Measurements from ENCODE around the gene FAM20B. TPM values are rescaled to one million over a fixed set of nuclear protein-coding genes. Genes with fewer than 3 reads are reported as not detected.

Gene FAM20B
- total and polyA plus RNA-seq, 2 of the 8 experiments (the other 6 are each of a cell fraction or from before 2014, with no cell fraction given), result 8.3 to 36.6 TPM

DNA sequence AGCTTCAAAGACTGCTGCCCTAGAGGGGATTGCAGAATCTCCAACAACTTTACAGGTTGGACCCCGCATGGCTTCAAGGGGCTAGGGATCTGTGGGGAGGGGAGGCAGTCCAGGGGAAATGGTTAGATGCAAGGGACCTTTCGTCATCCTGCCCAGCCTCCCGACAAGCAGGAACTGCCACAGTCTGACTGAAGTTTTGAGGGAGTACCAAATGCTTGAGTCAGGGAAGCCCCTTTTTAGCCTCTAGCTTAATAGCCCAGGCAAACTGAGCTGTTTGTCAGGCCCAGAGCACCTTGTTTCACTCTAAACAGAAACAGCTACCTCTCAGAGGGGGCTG is 57.3 kb downstream of the FAM20B start:
- H4K8ac ChIP-seq (ENCODE audit: extremely low read depth, insufficient read depth, low read length), result no peak overlapping the region
- no peak for FAIRE-seq
- H3K23me2 ChIP-seq (ENCODE audit: low read depth, low read length), result peaks cover 13% of the 10 kb centered on the region
- no peak overlapping the region for H3K27ac ChIP-seq (ENCODE audit: low read depth, low read length)
- H3K18ac ChIP-seq (ENCODE audit: extremely low read depth, low read length), result no peak overlapping the region
- H3K4me1 ChIP-seq (replicated peaks in 1 of 4; ENCODE audit: control insufficient read depth in 3 of 4, insufficient read depth in 4 of 4, low read length in 3 of 4), result peaks cover 0 to 17% (median 13%) of the 10 kb centered on the region in 4 experiments; a peak in 6 of 7 replicates
- H4K91ac ChIP-seq (replicated peaks; ENCODE audit: insufficient read length, low read length), result no peak overlapping the region
- H2AFZ ChIP-seq (ENCODE audit: low read length), result no peak overlapping the region
- POLR2A ChIA-PET (ENCODE audit: partially characterized antibody), result interaction anchor here (1.2 to 2.2 kb wide), 4 partner anchors 9 to 37 kb away, joined by 4 to 9 read pairs (median 4); no protein-coding TSS in a partner anchor
- H4K5ac ChIP-seq (ENCODE audit: insufficient read length, low read depth, low read length), result no peak overlapping the region
- H3K4me2 ChIP-seq (ENCODE audit: insufficient read depth in 1 of 2, low read depth in 2 of 2, low read length in 2 of 2), result peak overlapping the region; percentile 98 to 99
- no peak overlapping the region for H3K23ac ChIP-seq (ENCODE audit: insufficient read length)
- H3K36me3 ChIP-seq (ENCODE audit: control insufficient read depth in 2 of 4, insufficient read depth in 4 of 4, low read length in 3 of 4), result no peaks in the 10 kb centered on the region; a peak in 1 of 8 replicates
- no peak overlapping the region for H2BK15ac ChIP-seq (ENCODE audit: low read length)
- peaks cover 3% of the 10 kb centered on the region for H3K79me1 ChIP-seq (ENCODE audit: low read depth, low read length)
- H2BK12ac ChIP-seq (ENCODE audit: low read depth, low read length), result no peak overlapping the region
- DNase-seq (ENCODE audit: low read depth in 1 of 2, low spot score in 2 of 2), result no peak
- no peak overlapping the region for H2BK120ac ChIP-seq (replicated peaks; ENCODE audit: low read depth, low read length)
- H3K14ac ChIP-seq (ENCODE audit: insufficient read length), result no peak overlapping the region
- no peaks in the 10 kb centered on the region for H3K9me3 ChIP-seq (ENCODE audit: insufficient read depth in 2 of 2, low read depth in 1 of 2, low read length in 1 of 2)
- no peak overlapping the region for H3K56ac ChIP-seq (replicated peaks; ENCODE audit: insufficient read length, low read depth, low read length)
- H2BK20ac ChIP-seq (ENCODE audit: low read length), result no peak overlapping the region
- peak overlapping the region in 1 of 4 experiments; percentile 4; a peak in 1 of 7 replicates for H3K9ac ChIP-seq (replicated peaks in 1 of 4; ENCODE audit: extremely low read depth in 1 of 4, low read depth in 3 of 4, low read length in 3 of 4)
- H3K79me2 ChIP-seq (ENCODE audit: control insufficient read depth in 1 of 2, insufficient read depth in 2 of 2, low read length in 2 of 2), result no peaks in the 10 kb centered on the region
- H3K4me3 ChIP-seq (ENCODE audit: extremely low read depth in 1 of 4, insufficient read depth in 2 of 4, low read depth in 3 of 4, low read length in 4 of 4), result peak overlapping the region; percentile 55 to 74 (median 70)
- H4K20me1 ChIP-seq (replicated peaks in 1 of 2; ENCODE audit: control insufficient read depth in 1 of 2, insufficient read depth in 2 of 2, low read length in 2 of 2), result no peaks in the 10 kb centered on the region
- WGBS, 2 experiments (ENCODE audit: extremely low coverage in 1 of 2, insufficient coverage in 1 of 2, insufficient read length in 1 of 2, insufficient replicate concordance in 2 of 2, low coverage in 1 of 2, low lambda C conversion rate in 2 of 2, missing lambda C conversion rate in 1 of 2), result 34% methylated on average over 3 of the region's 3 CpGs; no CpG with 5 or more reads in 1 of the 2 experiments
- H2BK5ac ChIP-seq (ENCODE audit: low read depth, low read length), result no peak overlapping the region
- no peaks in the 10 kb centered on the region for H3K27me3 ChIP-seq (replicated peaks in 1 of 4; ENCODE audit: control insufficient read depth in 3 of 4, extremely low read depth in 1 of 4, insufficient read depth in 3 of 4, low read length in 3 of 4)
- H3K4ac ChIP-seq (replicated peaks; ENCODE audit: insufficient read length, low read depth, low read length), result no peak overlapping the region
- no peak overlapping the region; the same call in 1 of the 2 replicates for H2AK5ac ChIP-seq (ENCODE audit: low read depth, low read length)
- CTCF ChIA-PET (ENCODE audit: partially characterized antibody), result interaction anchor here (0.5 to 4.2 kb wide), 6 partner anchors 11 to 286 kb away, joined by 3 to 15 read pairs (median 3); no protein-coding TSS in a partner anchor
- TF ChIP-seq SAP30 (IDR thresholded peaks at IDR 0.05; ENCODE audit: insufficient read depth, insufficient replicate concordance, low read length) (no peak), SIRT6 (IDR thresholded peaks at IDR 0.05; ENCODE audit: low read length) (no peak), RNF2 (IDR thresholded peaks at IDR 0.05; ENCODE audit: borderline replicate concordance, low read depth, low read length, missing control alignments, poor library complexity, severe bottlenecking) (no peak), NRF1 (IDR thresholded peaks at IDR 0.05; ENCODE audit: low read depth, low read length) (no peak), JUN (IDR thresholded peaks at IDR 0.05; ENCODE audit: low read depth, low read length) (no peak), KDM1A (IDR thresholded peaks at IDR 0.05; ENCODE audit: borderline replicate concordance, low read length) (no peak), RFX5 (IDR thresholded peaks at IDR 0.05; ENCODE audit: borderline replicate concordance, low read depth, low read length) (no peak), ASH2L (IDR thresholded peaks at IDR 0.05; ENCODE audit: low read length) (no peak), JUND (IDR thresholded peaks at IDR 0.05; ENCODE audit: low read length) (no peak), RXRA (IDR thresholded peaks at IDR 0.05; ENCODE audit: insufficient read depth, low read depth, low read length) (no peak), SRF (IDR thresholded peaks at IDR 0.05; ENCODE audit: low read depth, low read length) (no peak), CREB1 (IDR thresholded peaks at IDR 0.05) (no peak), CHD2 (IDR thresholded peaks at IDR 0.05; ENCODE audit: low read length) (no peak), CEBPB (IDR thresholded peaks at IDR 0.05; ENCODE audit: low read depth, low read length) (no peak), CTBP2 (IDR thresholded peaks at IDR 0.05; ENCODE audit: borderline replicate concordance, insufficient read depth, insufficient read length, low read length) (no peak)
